ENCODE results near the gene TRPC4AP.

DNA sequence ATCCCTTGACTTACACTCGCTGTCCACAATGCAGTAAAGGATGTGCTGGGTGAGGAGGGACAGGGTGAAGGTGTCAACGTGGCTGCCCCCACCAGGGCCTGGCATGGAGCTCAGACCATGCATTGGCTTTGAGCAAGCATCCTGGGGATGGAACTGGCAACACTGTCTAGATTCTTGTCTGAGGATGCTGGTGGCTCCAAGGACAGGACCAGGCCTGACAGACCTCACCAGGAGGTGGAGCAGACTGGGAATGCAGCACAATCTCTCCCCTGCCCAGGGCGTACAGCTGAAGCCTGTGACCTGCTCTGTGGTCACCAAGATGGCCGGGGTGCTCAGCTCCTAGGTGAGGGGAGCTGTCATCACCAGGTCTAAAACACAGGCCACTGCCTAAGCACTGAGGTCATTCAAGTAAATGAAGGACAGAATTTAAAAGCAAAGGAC lies 86.1 kb downstream of the TRPC4AP start:
- TF ChIP-seq, protein P1, sequence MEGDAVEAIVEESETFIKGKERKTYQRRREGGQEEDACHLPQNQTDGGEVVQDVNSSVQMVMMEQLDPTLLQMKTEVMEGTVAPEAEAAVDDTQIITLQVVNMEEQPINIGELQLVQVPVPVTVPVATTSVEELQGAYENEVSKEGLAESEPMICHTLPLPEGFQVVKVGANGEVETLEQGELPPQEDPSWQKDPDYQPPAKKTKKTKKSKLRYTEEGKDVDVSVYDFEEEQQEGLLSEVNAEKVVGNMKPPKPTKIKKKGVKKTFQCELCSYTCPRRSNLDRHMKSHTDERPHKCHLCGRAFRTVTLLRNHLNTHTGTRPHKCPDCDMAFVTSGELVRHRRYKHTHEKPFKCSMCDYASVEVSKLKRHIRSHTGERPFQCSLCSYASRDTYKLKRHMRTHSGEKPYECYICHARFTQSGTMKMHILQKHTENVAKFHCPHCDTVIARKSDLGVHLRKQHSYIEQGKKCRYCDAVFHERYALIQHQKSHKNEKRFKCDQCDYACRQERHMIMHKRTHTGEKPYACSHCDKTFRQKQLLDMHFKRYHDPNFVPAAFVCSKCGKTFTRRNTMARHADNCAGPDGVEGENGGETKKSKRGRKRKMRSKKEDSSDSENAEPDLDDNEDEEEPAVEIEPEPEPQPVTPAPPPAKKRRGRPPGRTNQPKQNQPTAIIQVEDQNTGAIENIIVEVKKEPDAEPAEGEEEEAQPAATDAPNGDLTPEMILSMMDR (conservative IDR thresholded peaks at IDR 0.05; ENCODE audit: low read length): no peak
- TF ChIP-seq EZH2phosphoT487 (IDR thresholded peaks at IDR 0.05; ENCODE audit: borderline replicate concordance): no peak

Measured in Loucy (cell line).